Measurements from ENCODE around the gene HMSD.

HMSD gene

DNA sequence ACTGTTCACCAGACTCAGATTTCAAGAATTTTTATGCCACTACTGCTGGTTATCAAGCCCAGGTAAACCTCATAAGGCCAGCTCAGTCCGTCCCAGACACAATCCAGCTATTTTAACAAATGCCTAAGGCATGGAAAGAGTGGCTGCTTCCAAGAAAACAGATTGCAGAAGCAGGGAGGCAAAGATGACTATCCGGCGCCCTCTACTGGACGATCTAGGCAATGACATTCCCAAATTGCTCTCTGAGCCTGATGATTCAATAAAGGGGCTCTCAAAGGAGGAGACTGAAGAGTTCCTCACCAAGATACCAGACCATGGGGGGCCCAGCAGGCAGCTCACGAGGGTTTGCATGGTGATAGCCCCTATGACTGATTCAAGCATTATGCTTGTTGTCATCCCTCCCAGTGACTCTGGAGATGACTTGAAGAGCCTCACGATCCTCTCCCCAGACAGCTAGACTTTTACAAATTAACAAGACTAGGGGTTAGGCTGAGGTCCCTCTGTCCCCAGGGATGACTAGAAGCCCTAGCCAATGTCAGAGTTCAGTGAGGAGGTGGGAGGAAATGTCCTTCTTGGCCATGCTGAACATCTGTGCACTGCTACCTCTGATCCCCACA is 45.8 kb downstream of the HMSD start:
- no peak for DNase-seq (ENCODE audit: low read depth in 2 of 2)

DNA sequence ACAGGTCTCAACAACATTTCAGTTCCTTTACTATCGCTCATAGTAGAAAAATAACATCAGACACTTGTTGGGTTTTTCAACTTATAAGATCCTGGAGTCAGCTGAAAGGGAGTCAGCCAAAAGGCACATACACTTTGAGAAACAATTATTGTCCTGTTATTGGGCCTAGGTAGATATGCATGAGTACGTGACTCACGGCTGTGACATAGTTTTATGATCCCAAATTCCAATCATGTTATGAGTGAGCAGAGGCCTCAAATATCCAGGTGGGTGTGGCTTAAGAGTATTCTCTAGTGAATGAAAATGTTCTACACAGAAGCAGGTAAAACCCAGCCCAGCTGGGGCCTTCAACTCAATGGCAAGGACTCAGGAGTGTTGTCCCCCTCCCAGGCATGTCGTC is 47.9 kb downstream of the HMSD start:
- DNase-seq (ENCODE audit: low read depth in 2 of 2) = no peak

DNA sequence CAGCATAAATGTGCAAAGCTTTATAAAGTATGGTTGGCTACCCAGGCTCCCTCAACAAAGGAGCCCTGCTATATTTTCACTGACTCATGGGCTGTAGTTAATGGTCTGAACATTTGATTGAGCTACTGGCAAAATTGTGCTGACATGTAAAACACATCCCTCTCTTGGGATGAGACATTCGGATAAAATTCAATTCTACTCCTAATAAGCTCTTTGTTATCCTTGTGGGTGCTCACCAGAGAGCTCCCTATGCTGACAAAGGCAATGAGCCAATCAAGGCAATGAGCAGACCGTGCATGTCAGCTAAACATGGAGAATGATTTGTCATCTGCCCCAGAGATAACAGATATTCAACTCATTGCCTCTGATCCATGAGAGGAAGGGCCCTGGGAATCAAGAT is 48.5 kb downstream of the HMSD start:
- no peak for DNase-seq (ENCODE audit: low read depth in 2 of 2)

DNA sequence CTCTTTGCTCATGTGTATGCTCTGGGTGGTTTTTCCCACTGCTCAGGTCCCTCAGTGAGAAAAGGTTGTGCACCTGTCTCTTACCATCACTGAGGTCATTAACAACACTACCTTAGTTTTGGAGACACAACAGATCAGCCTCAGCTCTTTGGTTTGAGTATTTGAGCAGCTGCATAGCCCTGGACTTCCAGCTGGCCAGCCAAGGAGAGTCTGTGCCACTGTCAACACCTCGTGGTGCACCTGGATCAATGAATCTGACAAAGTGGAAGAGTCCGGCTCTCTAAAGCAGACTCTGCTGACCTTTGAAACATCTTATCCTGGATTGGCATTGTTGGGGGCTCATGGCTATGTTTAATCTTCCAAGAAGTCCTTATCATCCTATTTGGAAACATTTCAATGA is 50.8 kb downstream of the HMSD start:
- DNase-seq (ENCODE audit: low read depth in 2 of 2) = no peak

DNA sequence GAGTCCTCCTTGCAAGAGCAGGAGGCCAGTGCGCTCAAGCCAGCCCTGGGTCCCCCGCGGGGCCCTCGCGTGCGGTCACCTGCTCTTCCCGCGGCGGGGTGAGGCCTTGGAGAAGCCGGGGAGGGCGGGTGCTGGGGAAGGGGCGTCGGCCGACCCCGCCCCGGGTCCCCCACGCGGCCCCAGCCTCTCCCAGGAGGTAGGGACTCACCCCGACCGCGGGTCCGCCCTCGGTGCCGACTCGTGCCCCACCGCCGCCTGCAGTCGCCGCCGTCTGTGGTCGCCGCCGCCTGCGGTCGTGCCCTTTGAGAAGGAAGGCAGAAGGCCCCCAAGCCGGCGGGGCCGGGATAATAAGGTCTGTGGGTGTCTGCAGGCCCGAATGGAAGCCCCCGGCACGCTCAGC is 53.5 kb downstream of the HMSD start:
- no peak for DNase-seq (ENCODE audit: low read depth in 2 of 2)

DNA sequence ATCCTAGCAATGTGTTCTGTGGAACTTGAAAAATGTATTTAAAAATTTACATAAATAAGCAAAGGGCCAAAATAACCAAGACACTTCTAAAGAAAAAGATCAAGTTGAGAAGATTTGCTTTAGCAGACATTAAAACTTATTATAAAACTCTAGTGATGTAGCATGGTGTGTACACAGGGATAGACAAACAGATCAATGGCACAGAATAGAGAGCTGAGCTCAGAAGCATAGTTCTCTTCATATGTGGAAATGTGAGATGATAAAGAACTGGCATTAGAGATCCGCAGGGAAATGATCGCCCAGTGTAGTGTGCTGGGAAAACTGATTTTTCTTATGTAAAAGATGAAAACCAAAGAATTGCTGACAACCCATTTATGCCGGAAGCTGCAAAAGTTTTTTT is 60.2 kb downstream of the HMSD start:
- DNase-seq (ENCODE audit: low read depth in 2 of 2) = no peak
